Activated T-cell treated with anti-CD3 and anti-CD28 coated beads, Interleukin-2, amount 50 U/mL, for 4 hours (primary cell): Measurements from ENCODE around the gene LRRC23. TPM values are rescaled to one million over a fixed set of nuclear protein-coding genes. Genes with fewer than 3 reads are reported as not detected.

ENCODE experiments used
- ATAC-seq, 2 donors: fragments of 200-7000 bp; cut with Tn5 transposase; one replicate each; pipeline ENCODE4 v1.10.0; 2021
- DNase-seq: peaks from one replicate; pipeline ENCODE4 v3.0.0-alpha.2; 2020
- H3K27me3 Mint-ChIP-seq: one replicate; pipeline ENCODE4 v1.8.0; 2021; ENCODE audit warnings: low read depth, mixed read lengths
- H3K36me3 Mint-ChIP-seq: one replicate; pipeline ENCODE4 v1.8.0; 2022; ENCODE audit warnings: mixed read lengths; ENCODE audit not compliant: insufficient read depth
- H3K4me1 Mint-ChIP-seq: one replicate; pipeline ENCODE4 v1.8.0; 2021; ENCODE audit warnings: low read depth, mixed read lengths
- H3K4me3 Mint-ChIP-seq: one replicate; pipeline ENCODE4 v1.8.0; 2021; ENCODE audit warnings: mild to moderate bottlenecking, moderate library complexity, mixed read lengths
- H3K9me3 Mint-ChIP-seq: one replicate; pipeline ENCODE4 v1.8.0; 2021; ENCODE audit warnings: mixed read lengths
- total RNA-seq, 3 donors: library from RNA; stranded (reverse); gene quantifications; one replicate each; pipeline ENCODE4 v1.2.1, GENCODE V29; 2021

Gene LRRC23
- total RNA-seq, 3 donors from 2014 or later, result 2.1 to 3.0 (median 3.0) TPM

DNA sequence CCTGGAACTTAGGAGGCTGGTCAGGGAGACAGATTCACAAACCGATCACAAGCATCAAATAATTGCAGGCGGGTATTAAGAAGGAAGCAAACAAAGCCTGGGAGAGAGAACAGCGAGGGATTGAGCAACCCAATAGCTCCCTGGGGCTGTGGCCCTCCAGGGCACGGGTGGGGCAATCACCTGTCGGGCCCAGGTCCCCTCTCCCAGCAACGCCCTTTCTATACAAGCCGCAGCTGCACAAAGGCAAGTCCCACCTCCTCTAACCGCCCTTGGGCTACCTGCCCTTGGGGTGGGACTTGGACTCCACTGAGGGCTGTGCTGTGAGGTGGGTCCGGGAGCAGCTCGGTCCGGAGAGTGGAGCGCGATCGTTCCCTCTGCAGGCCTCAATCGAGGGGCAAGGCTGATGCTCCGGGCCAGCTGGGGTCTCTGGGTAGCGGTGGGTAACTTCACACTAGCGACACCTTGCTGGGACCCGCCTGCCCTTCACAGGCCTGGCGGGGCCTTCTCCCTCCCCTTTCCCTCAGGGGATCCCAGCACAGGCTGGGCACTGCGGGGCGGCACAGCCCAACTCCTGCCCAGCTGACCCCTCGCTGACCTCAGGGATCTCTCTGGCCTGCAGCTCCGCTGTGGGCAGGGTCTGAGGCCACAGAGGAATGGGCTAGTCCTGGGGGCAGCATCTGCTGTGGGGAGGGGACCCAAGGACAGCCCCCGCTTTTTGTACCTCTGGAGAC, 57.8 kb downstream of the LRRC23 start:
- H3K4me1 Mint-ChIP-seq, result peaks cover 78% of the 10 kb centered on the region
- H3K9me3 Mint-ChIP-seq, result no peaks in the 10 kb centered on the region
- peak overlapping the region; percentile 78 for H3K4me3 Mint-ChIP-seq
- ATAC-seq, result no peak
- peaks cover 31% of the 10 kb centered on the region for H3K36me3 Mint-ChIP-seq
- H3K27me3 Mint-ChIP-seq, result no peaks in the 10 kb centered on the region
- DNase-seq, result peak; percentile 15

DNA sequence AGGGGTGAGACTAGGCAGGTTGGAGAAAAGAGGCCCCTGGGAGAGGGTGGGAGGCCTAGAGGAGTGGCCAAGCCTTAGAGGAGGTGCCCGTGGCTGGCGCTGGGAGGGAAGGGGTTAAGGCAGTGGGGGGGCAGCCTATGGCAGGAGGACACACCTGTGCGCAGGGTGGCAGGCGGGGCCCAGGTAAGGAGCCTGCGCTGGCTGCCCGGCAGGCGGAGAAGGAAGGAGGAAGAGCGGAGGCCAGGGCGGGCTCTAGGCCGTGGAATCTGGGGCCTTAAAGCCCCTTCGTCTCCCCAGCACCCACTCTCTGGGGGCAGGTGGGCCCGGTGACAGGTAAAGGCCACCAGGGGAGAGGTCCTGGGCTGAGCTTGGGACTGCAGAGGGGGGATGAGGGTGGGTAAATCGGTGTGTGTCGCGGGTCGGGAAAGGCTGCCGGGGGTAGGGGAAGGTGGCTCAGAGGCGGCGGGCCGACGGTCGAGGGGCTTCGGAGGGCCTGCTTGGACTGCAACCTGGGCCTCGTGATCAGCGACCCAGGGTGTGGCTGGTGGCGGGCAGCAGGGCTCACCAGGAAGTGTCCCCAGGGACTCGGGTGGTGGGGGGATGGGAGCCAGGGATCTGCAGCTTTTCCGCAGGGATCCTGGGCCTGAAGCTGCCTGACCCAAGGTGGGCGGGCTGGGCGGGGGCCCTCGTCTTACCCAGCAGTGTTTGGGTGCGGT, 58.6 kb downstream of the LRRC23 start:
- Mint-ChIP-seq H3K27me3 (no peaks in the 10 kb centered on the region), H3K4me1 (peaks cover 72% of the 10 kb centered on the region), H3K9me3 (no peaks in the 10 kb centered on the region), H3K4me3 (no peak overlapping the region), H3K36me3 (peaks cover 35% of the 10 kb centered on the region)
- DNase-seq, result peak; percentile 12
- no peak for ATAC-seq

Other genes with a start within 250 kb of the LRRC23 start
- gene ING4, start 241.7 kb upstream of the LRRC23 start, total RNA-seq, result 1 to 10 TPM; 5.9 to 7.5 (median 6.9) TPM
- gene ZNF384, start 215.4 kb upstream of the LRRC23 start, total RNA-seq, result 10 to 100 TPM; 59.7 to 70.2 (median 63.3) TPM
- under 1 TPM; 0.20 to 0.57 (median 0.40) TPM for gene PIANP, start 204.0 kb upstream of the LRRC23 start, total RNA-seq
- 10 to 100 TPM; 46.5 to 54.4 (median 48.1) TPM for gene COPS7A, start 180.8 kb upstream of the LRRC23 start, total RNA-seq
- gene MLF2, start 151.7 kb upstream of the LRRC23 start, total RNA-seq, result 100 to 1,000 TPM; 185 to 199 (median 189) TPM
- gene PTMS, start 138.5 kb upstream of the LRRC23 start, total RNA-seq, result 10 to 100 TPM; 26.3 to 32.6 (median 29.4) TPM
- 100 to 1,000 TPM in 1 of 3 donors, 10 to 100 TPM in 2; 71.1 to 125 (median 86.4) TPM for gene LAG3, start 132.3 kb upstream of the LRRC23 start, total RNA-seq
- gene CD4, start 115.3 kb upstream of the LRRC23 start, total RNA-seq, result 10 to 100 TPM; 42.0 to 76.9 (median 51.4) TPM
- under 1 TPM in 2 of 3 donors, not detected in 1; 0.08 to 0.38 TPM for gene GPR162, start 83.0 kb upstream of the LRRC23 start, total RNA-seq
- under 1 TPM; 0.63 to 0.98 (median 0.83) TPM for gene P3H3, start 76.4 kb upstream of the LRRC23 start, total RNA-seq
- under 1 TPM; 0.13 to 0.90 (median 0.38) TPM for gene GNB3, start 63.9 kb upstream of the LRRC23 start, total RNA-seq
- 1 to 10 TPM; 1.7 to 4.0 (median 3.1) TPM for gene CDCA3, start 53.5 kb upstream of the LRRC23 start, total RNA-seq
- gene USP5, start 52.7 kb upstream of the LRRC23 start, total RNA-seq, result 100 to 1,000 TPM; 169 to 192 (median 176) TPM
- 1,000 to 10,000 TPM; 1,135 to 1,217 (median 1,169) TPM for gene TPI1, start 37.3 kb upstream of the LRRC23 start, total RNA-seq
- gene SPSB2, start 31.5 kb upstream of the LRRC23 start, total RNA-seq, result 1 to 10 TPM; 5.6 to 8.5 (median 6.7) TPM
- 10 to 100 TPM; 83.5 to 97.4 (median 85.2) TPM for gene ENO2, start 9.8 kb downstream of the LRRC23 start, total RNA-seq
- 10 to 100 TPM; 65.8 to 73.9 (median 70.7) TPM for gene ATN1, start 23.1 kb downstream of the LRRC23 start, total RNA-seq
- gene RNU7-1, start 39.0 kb downstream of the LRRC23 start, total RNA-seq, result not detected
- gene C12orf57, start 39.2 kb downstream of the LRRC23 start, total RNA-seq, result 100 to 1,000 TPM; 180 to 190 (median 184) TPM
- gene PTPN6, start 46.5 kb downstream of the LRRC23 start, total RNA-seq, result 100 to 1,000 TPM; 309 to 404 (median 401) TPM
- 100 to 1,000 TPM; 619 to 718 (median 635) TPM for gene PHB2, start 65.8 kb downstream of the LRRC23 start, total RNA-seq
- 100 to 1,000 TPM; 215 to 254 (median 223) TPM for gene EMG1, start 66.1 kb downstream of the LRRC23 start, total RNA-seq
- gene LPCAT3, start 113.7 kb downstream of the LRRC23 start, total RNA-seq, result 10 to 100 TPM; 24.4 to 27.6 (median 25.0) TPM
- gene C1S, start 155.9 kb downstream of the LRRC23 start, total RNA-seq, result 1 to 10 TPM; 1.6 to 1.7 (median 1.6) TPM
- 1 to 10 TPM in 2 of 3 donors, under 1 TPM in 1; 0.98 to 2.3 (median 1.7) TPM for gene C1R, start 187.6 kb downstream of the LRRC23 start, total RNA-seq
- gene C1RL, start 204.4 kb downstream of the LRRC23 start, total RNA-seq, result 1 to 10 TPM; 3.7 to 7.0 (median 6.0) TPM
- gene RBP5, start 224.1 kb downstream of the LRRC23 start, total RNA-seq, result not detected
- 10 to 100 TPM in 1 of 3 donors, 1 to 10 TPM in 2; 9.2 to 12.2 (median 9.9) TPM for gene CLSTN3, start 225.5 kb downstream of the LRRC23 start, total RNA-seq